Smooth muscle cell (in vitro differentiated cells): Measurements from ENCODE around the gene GNAI2. TPM values are rescaled to one million over a fixed set of nuclear protein-coding genes. Genes with fewer than 3 reads are reported as not detected.

Experiments used
- DNase-seq: peaks from one replicate; lab custom pipeline; 2025; ENCODE audit not compliant: unreplicated experiment; lab: John Stamatoyannopoulos, UW
- H2AFZ ChIP-seq: fragments of 200-600 bp; sonication (generic); 2 replicates; pipeline ENCODE4 v1.6.0; 2016; ENCODE audit warnings: antibody characterized with exemption, low read depth, mild to moderate bottlenecking
- H3F3A ChIP-seq: fragments of 200-600 bp; sonication (generic); 2 replicates; pipeline ENCODE4 v1.6.0; 2017; ENCODE audit warnings: antibody characterized with exemption, low read depth
- H3K27ac ChIP-seq: fragments of 200-600 bp; sonication (generic); 2 replicates; pipeline ENCODE4 v1.5.1; 2016; ENCODE audit warnings: low read depth, mild to moderate bottlenecking
- H3K27me3 ChIP-seq: fragments of 200-600 bp; sonication (generic); 2 replicates; pipeline ENCODE4 v1.6.1; 2016; ENCODE audit warnings: low read depth, mild to moderate bottlenecking
- H3K36me3 ChIP-seq: fragments of 200-600 bp; sonication (generic); 2 replicates; pipeline ENCODE4 v1.5.1; 2016; ENCODE audit warnings: low read depth
- H3K4me1 ChIP-seq: fragments of 200-600 bp; sonication (generic); 2 replicates; pipeline ENCODE4 v1.5.1; 2016; ENCODE audit warnings: low read depth
- H3K4me2 ChIP-seq: fragments of 200-600 bp; sonication (generic); 2 replicates; pipeline ENCODE4 v1.6.0; 2016; ENCODE audit warnings: mild to moderate bottlenecking
- H3K4me3 ChIP-seq: fragments of 200-600 bp; sonication (generic); 2 replicates; pipeline ENCODE4 v1.5.1; 2016; ENCODE audit warnings: mild to moderate bottlenecking
- H3K79me2 ChIP-seq: fragments of 200-600 bp; sonication (generic); 2 replicates; pipeline ENCODE4 v1.6.0; 2016; ENCODE audit warnings: low read depth, mild to moderate bottlenecking
- H3K9ac ChIP-seq: fragments of 200-600 bp; sonication (generic); 2 replicates; pipeline ENCODE4 v1.6.0; 2016; ENCODE audit warnings: low read depth
- H3K9me3 ChIP-seq: fragments of 200-600 bp; sonication (generic); replicated peaks from 2 replicates; pipeline ENCODE4 v1.5.1; 2016; ENCODE audit warnings: low read depth
- H4K20me1 ChIP-seq: fragments of 200-600 bp; sonication (generic); 2 replicates; pipeline ENCODE4 v1.6.0; 2016; ENCODE audit warnings: low read depth
- WGBS: methylation state at CpG from one replicate; pipeline ENCODE4 v1.1.7; 2016; ENCODE audit warnings: low lambda C conversion rate; 5-methylcytosine and 5-hydroxymethylcytosine counted together
- polyA plus RNA-seq: library from polyadenylated mRNA; unstranded; fragments of >200 nt; fragmentation: Nextera tagmentation; extraction: Ambion mirVana; gene quantifications from 2 replicates; pipeline ENCODE4 v1.2.1, GENCODE V29; 2016
- total RNA-seq: library from RNA; depleted of rRNA; stranded (reverse); fragments of >200 nt; gene quantifications from 2 replicates; pipeline ENCODE4 v1.2.3, GENCODE V29; 2014
- TF ChIP-seq, protein P1 (sequence below): fragments of 200-600 bp; sonication (generic); IDR thresholded peaks from 2 replicates; pipeline ENCODE4 v1.5.1; 2017; ENCODE audit warnings: borderline replicate concordance, mild to moderate bottlenecking, antibody characterized with exemption; ENCODE audit not compliant: insufficient read depth, poor library complexity, severe bottlenecking

The GNAI2 gene
- total and polyA plus RNA-seq, 2 experiments from 2014 or later = 209 to 454 TPM

- peak; percentile 12 for DNase-seq
- Histone ChIP-seq H3K4me3 (peak overlapping the region; percentile 74), H3K36me3 (no peaks in the 10 kb centered on the region), H3K4me2 (peak overlapping the region; percentile 89), H3K79me2 (peaks cover 62% of the 10 kb centered on the region), H4K20me1 (peaks cover 56% of the 10 kb centered on the region), H3K9ac (peak overlapping the region; percentile 78), H3K4me1 (peaks cover 47% of the 10 kb centered on the region), H3F3A (no peaks in the 10 kb centered on the region), H3K9me3 (no peaks in the 10 kb centered on the region), H3K27me3 (no peaks in the 10 kb centered on the region), H3K27ac (peak overlapping the region; percentile 45), H2AFZ (no peak overlapping the region)
- TF ChIP-seq, protein P1, sequence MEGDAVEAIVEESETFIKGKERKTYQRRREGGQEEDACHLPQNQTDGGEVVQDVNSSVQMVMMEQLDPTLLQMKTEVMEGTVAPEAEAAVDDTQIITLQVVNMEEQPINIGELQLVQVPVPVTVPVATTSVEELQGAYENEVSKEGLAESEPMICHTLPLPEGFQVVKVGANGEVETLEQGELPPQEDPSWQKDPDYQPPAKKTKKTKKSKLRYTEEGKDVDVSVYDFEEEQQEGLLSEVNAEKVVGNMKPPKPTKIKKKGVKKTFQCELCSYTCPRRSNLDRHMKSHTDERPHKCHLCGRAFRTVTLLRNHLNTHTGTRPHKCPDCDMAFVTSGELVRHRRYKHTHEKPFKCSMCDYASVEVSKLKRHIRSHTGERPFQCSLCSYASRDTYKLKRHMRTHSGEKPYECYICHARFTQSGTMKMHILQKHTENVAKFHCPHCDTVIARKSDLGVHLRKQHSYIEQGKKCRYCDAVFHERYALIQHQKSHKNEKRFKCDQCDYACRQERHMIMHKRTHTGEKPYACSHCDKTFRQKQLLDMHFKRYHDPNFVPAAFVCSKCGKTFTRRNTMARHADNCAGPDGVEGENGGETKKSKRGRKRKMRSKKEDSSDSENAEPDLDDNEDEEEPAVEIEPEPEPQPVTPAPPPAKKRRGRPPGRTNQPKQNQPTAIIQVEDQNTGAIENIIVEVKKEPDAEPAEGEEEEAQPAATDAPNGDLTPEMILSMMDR = no peak
- WGBS = 5% methylated on average over 7 of the region's 7 CpGs
Measured at GRCh38 chr3:50237133-50237651, 1.2 kb downstream of the GNAI2 start.

DNA sequence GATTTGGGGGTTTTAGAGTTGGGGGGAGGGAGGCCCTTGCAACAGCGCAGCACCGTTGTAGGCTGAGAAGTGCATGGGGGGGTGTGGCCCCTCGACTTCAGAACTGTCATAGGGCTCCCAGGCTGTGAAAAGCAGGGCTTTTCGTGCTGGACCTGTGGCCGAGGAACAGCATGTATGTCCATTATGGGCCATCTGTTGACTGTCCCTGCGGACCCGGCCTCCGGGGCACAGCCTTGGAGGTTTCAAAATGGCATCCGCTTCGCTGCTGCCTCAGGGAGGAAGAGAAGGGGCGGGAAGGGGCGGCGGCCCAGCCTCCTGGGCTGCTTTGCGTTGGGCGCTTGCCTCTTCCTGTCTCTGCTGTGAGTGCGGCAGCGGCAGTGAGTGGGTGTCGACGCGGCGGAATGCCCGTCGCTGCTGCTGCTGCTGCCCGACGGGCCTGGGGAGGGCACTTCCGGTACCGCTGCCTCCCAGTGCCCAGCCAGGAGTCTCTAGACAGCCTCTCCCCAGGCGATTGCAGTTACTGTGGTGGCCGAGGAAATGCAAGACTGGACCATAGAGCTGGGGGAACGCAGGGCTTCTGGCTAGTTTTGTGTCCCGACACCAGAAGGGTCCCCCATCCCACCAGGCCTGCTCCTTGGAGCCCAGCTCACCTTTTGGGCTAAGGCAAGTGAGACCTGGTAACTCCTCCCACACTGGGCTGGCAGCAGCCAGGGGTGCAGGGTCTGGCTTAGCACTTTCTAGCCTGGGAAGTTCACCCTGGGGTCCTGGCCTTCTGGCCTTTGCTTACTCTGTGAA, 1.9 kb downstream of the GNAI2 start:
- H3K27ac ChIP-seq = peak overlapping the region; percentile 73
- no peak overlapping the region for H2AFZ ChIP-seq
- peaks cover 64% of the 10 kb centered on the region for H4K20me1 ChIP-seq
- H3K4me3 ChIP-seq = peak overlapping the region; percentile 74
- peaks cover 52% of the 10 kb centered on the region for H3K4me1 ChIP-seq
- peaks cover 4% of the 10 kb centered on the region for H3F3A ChIP-seq
- peak; percentile 51 for DNase-seq
- peaks cover 70% of the 10 kb centered on the region for H3K79me2 ChIP-seq
- H3K9me3 ChIP-seq = no peaks in the 10 kb centered on the region
- H3K27me3 ChIP-seq = no peaks in the 10 kb centered on the region
- H3K36me3 ChIP-seq = no peaks in the 10 kb centered on the region
- TF ChIP-seq, protein P1 = no peak
- H3K9ac ChIP-seq = peak overlapping the region; percentile 78
- WGBS = 5% methylated on average over 30 of the region's 31 CpGs
- peak overlapping the region; percentile 89 for H3K4me2 ChIP-seq

GRCh38 chr3:50238549-50239026, 2.6 kb downstream of the GNAI2 start:
- H3F3A ChIP-seq = peaks cover 7% of the 10 kb centered on the region
- H3K4me2 ChIP-seq = peak overlapping the region; percentile 89
- H3K27ac ChIP-seq = peak overlapping the region; percentile 73
- peak overlapping the region; percentile 74 for H3K4me3 ChIP-seq
- no peak overlapping the region for H2AFZ ChIP-seq
- H3K27me3 ChIP-seq = no peaks in the 10 kb centered on the region
- peaks cover 48% of the 10 kb centered on the region for H3K4me1 ChIP-seq
- 84% methylated on average over 7 of the region's 7 CpGs for WGBS
- no peaks in the 10 kb centered on the region for H3K9me3 ChIP-seq
- peak overlapping the region; percentile 76 for H3K9ac ChIP-seq
- peaks cover 70% of the 10 kb centered on the region for H4K20me1 ChIP-seq
- no peak for DNase-seq
- TF ChIP-seq, protein P1 = no peak
- H3K36me3 ChIP-seq = no peaks in the 10 kb centered on the region
- H3K79me2 ChIP-seq = peaks cover 76% of the 10 kb centered on the region
